Measurements from ENCODE around the gene EBLN2.

The EBLN2 gene

DNA sequence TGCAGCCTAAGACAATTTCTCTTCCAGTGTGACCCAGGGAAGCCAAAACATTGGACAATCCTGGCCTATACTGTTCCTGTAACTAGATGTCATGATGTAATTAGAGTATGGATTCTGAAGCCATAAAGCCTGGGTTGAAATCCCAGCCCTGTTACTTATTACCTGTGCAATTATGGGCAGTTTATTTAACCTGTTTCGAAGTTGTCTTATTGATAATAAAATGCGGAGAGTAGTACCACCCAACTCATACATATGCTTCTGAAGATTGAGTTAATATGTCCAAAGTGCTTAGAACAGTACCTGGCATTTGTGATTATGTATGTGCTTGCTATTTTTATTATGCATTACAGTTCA, 34.7 kb upstream of the EBLN2 start:
- no peak for DNase-seq (ENCODE audit: low read depth)
- TF ChIP-seq, protein P1, sequence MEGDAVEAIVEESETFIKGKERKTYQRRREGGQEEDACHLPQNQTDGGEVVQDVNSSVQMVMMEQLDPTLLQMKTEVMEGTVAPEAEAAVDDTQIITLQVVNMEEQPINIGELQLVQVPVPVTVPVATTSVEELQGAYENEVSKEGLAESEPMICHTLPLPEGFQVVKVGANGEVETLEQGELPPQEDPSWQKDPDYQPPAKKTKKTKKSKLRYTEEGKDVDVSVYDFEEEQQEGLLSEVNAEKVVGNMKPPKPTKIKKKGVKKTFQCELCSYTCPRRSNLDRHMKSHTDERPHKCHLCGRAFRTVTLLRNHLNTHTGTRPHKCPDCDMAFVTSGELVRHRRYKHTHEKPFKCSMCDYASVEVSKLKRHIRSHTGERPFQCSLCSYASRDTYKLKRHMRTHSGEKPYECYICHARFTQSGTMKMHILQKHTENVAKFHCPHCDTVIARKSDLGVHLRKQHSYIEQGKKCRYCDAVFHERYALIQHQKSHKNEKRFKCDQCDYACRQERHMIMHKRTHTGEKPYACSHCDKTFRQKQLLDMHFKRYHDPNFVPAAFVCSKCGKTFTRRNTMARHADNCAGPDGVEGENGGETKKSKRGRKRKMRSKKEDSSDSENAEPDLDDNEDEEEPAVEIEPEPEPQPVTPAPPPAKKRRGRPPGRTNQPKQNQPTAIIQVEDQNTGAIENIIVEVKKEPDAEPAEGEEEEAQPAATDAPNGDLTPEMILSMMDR (IDR thresholded peaks at IDR 0.05; ENCODE audit: insufficient read depth, low read depth, low read length, missing control alignments) = no peak

DNA sequence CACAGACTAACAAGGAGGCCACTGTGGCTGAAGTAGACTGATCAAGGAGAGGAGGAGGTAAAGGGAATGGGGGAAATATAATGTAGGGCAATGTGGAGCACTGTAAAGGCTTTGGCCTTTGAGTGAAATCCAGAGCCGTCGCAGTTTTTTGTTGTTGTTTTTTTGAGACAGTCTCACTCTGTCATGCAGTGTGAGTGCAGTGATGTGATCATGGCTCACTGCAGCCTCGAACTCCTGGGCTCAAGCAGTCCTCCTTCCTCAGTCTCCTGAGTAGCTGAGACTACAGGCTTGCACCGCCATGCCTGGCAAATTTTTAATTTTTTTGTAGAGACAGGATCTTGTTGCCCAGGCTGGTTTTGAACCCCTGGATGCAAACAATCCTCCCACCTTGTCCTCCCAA, 32.7 kb upstream of the EBLN2 start:
- TF ChIP-seq, protein P1 (IDR thresholded peaks at IDR 0.05; ENCODE audit: insufficient read depth, low read depth, low read length, missing control alignments) = no peak
- no peak overlapping the region for H3K4me3 ChIP-seq (ENCODE audit: low read length)
- no peak for DNase-seq (ENCODE audit: low read depth)

More for the DNA sequence above, 34.7 kb upstream of the EBLN2 start:
- no peak overlapping the region for H3K4me3 ChIP-seq (ENCODE audit: low read length)

DNA sequence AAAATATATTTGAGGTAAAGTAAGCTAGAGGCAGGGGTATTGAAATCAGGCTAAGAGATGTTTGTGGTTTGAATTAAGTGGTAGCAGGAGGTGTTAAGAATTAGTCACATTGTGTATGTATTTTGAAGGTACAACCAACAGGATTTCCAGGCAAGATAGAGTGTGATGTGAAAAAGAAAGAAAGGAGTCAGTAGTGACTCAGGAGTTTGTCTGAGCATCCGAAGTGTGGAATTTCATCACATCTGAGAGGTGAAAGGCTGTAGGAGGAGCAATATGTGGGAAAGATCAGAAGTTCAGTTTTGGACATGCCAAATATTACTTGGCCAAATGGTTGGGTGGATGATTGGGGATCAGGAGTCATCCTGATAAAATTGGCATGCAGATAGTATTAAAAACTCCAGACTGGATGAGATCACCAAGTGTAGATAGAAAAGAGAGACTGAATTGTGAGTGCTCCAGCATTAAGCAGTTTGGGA, 32.1 kb upstream of the EBLN2 start:
- TF ChIP-seq, protein P1 (IDR thresholded peaks at IDR 0.05; ENCODE audit: insufficient read depth, low read depth, low read length, missing control alignments) = no peak
- no peak overlapping the region for H3K4me3 ChIP-seq (ENCODE audit: low read length)
- DNase-seq (ENCODE audit: low read depth) = peak; percentile 92

DNA sequence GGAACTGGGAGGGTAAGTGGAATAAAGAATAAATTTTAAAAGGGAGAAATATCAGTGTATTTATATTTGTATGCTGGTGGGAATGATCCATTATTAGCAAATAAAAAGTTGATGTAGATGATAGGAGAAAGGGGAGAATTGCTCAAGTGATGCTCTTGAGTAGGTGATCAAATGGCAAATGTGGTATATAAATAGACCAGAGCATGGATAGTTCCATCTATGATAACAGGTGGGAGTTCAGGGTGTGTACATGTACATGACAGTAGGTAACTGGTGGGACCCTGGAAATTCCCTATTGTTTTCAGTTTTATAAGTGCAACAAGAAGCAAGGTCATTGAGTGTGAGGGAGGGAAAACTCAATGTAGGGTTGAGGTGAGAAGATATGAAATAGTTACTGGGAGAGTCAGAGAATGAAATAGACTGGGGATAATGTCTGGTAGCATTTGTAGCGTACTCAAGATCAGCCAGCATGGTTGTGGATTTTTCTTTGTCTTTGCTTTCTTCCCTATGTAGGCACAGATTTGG, 31.3 kb upstream of the EBLN2 start:
- TF ChIP-seq, protein P1 (IDR thresholded peaks at IDR 0.05; ENCODE audit: insufficient read depth, low read depth, low read length, missing control alignments) = no peak
- no peak for DNase-seq (ENCODE audit: low read depth)
- no peak overlapping the region for H3K4me3 ChIP-seq (ENCODE audit: low read length)

DNA sequence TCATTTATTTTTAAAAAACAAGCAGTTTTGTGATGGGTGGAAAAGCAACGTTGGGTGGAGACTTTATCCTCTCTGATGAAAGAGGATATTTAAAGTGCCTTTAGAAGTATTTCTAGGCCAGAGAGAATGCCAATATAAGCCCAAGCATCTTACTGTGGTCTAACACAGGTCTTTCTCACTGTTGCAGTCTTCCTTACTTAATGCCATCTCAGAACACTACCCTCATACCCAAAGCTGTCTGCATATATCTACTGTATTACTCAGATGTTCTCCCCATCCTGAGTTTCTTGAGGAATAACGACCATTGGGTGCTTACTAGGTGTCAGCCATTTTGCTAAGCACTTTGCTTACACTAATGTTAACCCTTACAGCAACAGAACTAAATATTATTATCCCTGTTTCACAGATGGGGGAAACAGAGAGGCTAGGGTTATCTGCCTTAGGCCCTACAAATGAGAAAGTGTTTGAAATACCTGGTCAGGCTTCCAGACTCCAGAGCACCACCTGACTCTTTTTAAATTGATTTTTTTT, 29.8 kb upstream of the EBLN2 start:
- TF ChIP-seq, protein P1 (IDR thresholded peaks at IDR 0.05; ENCODE audit: insufficient read depth, low read depth, low read length, missing control alignments) = no peak
- H3K4me3 ChIP-seq (ENCODE audit: low read length) = no peak overlapping the region
- DNase-seq (ENCODE audit: low read depth) = no peak

DNA sequence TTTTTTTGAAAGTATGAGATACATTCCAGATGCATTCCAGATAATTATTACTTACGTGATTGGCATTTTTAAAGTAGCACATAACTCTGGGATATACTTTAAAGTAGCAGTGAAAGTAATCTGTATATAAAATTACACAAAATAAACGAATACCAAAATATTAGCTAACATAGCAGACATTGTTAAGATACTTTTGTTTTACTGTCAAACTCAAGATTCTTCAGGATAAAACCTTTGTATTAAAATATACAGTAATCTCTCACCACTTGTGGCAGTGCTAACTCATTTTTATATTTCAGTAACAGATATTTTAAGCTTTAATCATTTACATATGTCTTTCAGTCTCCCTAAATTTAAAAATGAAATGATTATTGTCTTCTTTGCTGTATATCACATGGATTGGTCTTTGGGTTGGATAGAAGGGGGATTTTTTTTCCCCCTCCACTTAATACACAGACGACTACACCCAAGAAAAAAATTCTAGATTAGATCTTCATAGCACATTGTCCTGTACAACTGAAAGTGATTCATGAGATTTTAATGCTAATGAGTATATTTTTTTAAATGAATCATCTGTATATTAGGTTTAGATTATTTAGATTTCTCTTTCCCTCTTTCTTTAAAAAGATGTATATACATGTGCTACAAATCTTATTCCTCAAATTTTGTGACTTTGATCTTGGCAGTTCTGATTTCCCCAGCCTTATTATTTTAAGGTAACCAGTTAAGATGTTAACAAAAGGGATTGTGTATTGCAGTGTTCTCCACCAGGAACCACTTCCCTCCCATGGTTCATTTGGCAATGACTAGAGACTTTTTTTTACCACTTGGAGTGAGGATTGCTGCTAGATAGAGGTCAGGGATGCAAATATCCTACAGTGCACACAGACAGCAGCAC, 24.5 kb upstream of the EBLN2 start:
- TF ChIP-seq, protein P1 (IDR thresholded peaks at IDR 0.05; ENCODE audit: insufficient read depth, low read depth, low read length, missing control alignments) = no peak
- peak; percentile 19 for DNase-seq (ENCODE audit: low read depth)
- no peak overlapping the region for H3K4me3 ChIP-seq (ENCODE audit: low read length)

Data from epithelial cell of esophagus (primary cell).